Endothelial cell of umbilical vein (primary cell): Measurements from ENCODE around the gene FHDC1. TPM values are rescaled to one million over a fixed set of nuclear protein-coding genes. Genes with fewer than 3 reads are reported as not detected.

Experiments used
- BruUV-seq: library from RNA; stranded (reverse); fragments of 400-500 nt; replicated peaks from 2 replicates; lab custom pipeline; 2021; lab: Mats Ljungman, UMichigan
- CTCF ChIA-PET: fragments of 300-600, 350-600 bp; sonication (Branson Sonifier 250); formaldehyde crosslinking; loops from one replicate; lab custom pipeline; 2021; ENCODE audit warnings: antibody characterized with exemption, inconsistent platforms; lab: Charles Lee
- POLR2A ChIA-PET: fragments of 300-600, 350-600 bp; sonication (Branson Sonifier 250); formaldehyde crosslinking; loops from one replicate; lab custom pipeline; 2021; ENCODE audit warnings: antibody characterized with exemption, inconsistent platforms; lab: Charles Lee
- DNase-seq: peaks from one replicate; pipeline ENCODE4 v3.0.0-alpha.2; 2011; ENCODE audit warnings: low read depth, low spot score
- FAIRE-seq: peaks from 2 replicates; lab custom pipeline; 2011; peaks lifted over from hg19 to GRCh38; lab: Jason Lieb, UNC
- H2AFZ ChIP-seq: 2 replicates; pipeline ENCODE4 v1.6.0; 2012; ENCODE audit warnings: low read depth, low read length, control low read depth, inconsistent platforms
- H3K27ac ChIP-seq: 2 replicates; pipeline ENCODE4 v1.5.1; 2011; ENCODE audit warnings: low read depth, mild to moderate bottlenecking, control low read depth, low read length, moderate library complexity; ENCODE audit not compliant: insufficient read depth
- H3K27me3 ChIP-seq, 2 experiments: 2 replicates each; pipeline versions ENCODE4 v1.6.0 to v1.6.1; 2011; ENCODE audit warnings: low read length in 2 of 2, mixed read lengths in 1 of 2; ENCODE audit not compliant: control insufficient read depth in 2 of 2, insufficient read depth in 2 of 2
- H3K36me3 ChIP-seq, 2 experiments: 2 replicates in 1 of 2; 3 replicates in 1 of 2; pipeline ENCODE4 v1.5.1; 2011; ENCODE audit warnings: low read length in 2 of 2, mild to moderate bottlenecking in 1 of 2, moderate library complexity in 1 of 2; ENCODE audit not compliant: control insufficient read depth in 2 of 2, insufficient read depth in 2 of 2; ENCODE audit errors: extremely low read depth in 1 of 2
- H3K4me1 ChIP-seq: 3 replicates; pipeline ENCODE4 v1.5.1; 2011; ENCODE audit warnings: mild to moderate bottlenecking, low read length; ENCODE audit not compliant: control insufficient read depth, insufficient read depth; ENCODE audit errors: extremely low read depth
- H3K4me2 ChIP-seq: 2 replicates; pipeline ENCODE4 v1.6.1; 2011; ENCODE audit warnings: low read length, control low read depth, mixed read lengths; ENCODE audit not compliant: insufficient read depth
- H3K4me3 ChIP-seq, 3 experiments: fragments of 200-600 bp in 1 of 3; sonication (generic), shearing (Covaris generic) in 1 of 3; replicated peaks in 1 of 3; 2 replicates each; pipeline ENCODE4 v1.5.1; 2011 to 2016; ENCODE audit warnings: control low read depth in 3 of 3, low read length in 3 of 3, mild to moderate bottlenecking in 2 of 3, inconsistent platforms in 1 of 3, low read depth in 1 of 3, moderate library complexity in 1 of 3; ENCODE audit not compliant: insufficient read depth in 1 of 3
- H3K79me2 ChIP-seq: 2 replicates; pipeline ENCODE4 v1.6.0; 2012; ENCODE audit warnings: low read length, inconsistent platforms; ENCODE audit not compliant: control insufficient read depth, insufficient read depth
- H3K9ac ChIP-seq: replicated peaks from 2 replicates; pipeline ENCODE3; 2011; ENCODE audit warnings: low read length, control low read depth; ENCODE audit not compliant: insufficient read depth; ENCODE audit errors: extremely low read depth
- H3K9me1 ChIP-seq: replicated peaks from 3 replicates; pipeline ENCODE4 v1.6.0; 2011; ENCODE audit warnings: mild to moderate bottlenecking, low read length; ENCODE audit not compliant: control insufficient read depth, insufficient read depth; ENCODE audit errors: extremely low read depth
- H3K9me3 ChIP-seq: replicated peaks from 2 replicates; pipeline ENCODE4 v1.5.1; 2012; ENCODE audit warnings: low read length, inconsistent platforms; ENCODE audit not compliant: control insufficient read depth, insufficient read depth
- H4K20me1 ChIP-seq: replicated peaks from 2 replicates; pipeline ENCODE3; 2011; ENCODE audit warnings: mild to moderate bottlenecking, low read length; ENCODE audit not compliant: control insufficient read depth, insufficient read depth; ENCODE audit errors: extremely low read depth
- CTCF ChIP-seq, 2 donors: IDR thresholded peaks; 1 replicate in 1 of 2; 2 replicates in 1 of 2; pipeline ENCODE4 v1.5.1; 2011; ENCODE audit warnings: low read length in 2 of 2, mild to moderate bottlenecking in 2 of 2, moderate library complexity in 2 of 2, control low read depth in 1 of 2, inconsistent platforms in 1 of 2, low read depth in 1 of 2; ENCODE audit not compliant: insufficient read depth in 1 of 2; ENCODE audit errors: extremely low read depth in 1 of 2
- EZH2 ChIP-seq: IDR thresholded peaks from 2 replicates; pipeline ENCODE4 v1.6.1; 2012; ENCODE audit warnings: borderline replicate concordance, low read depth, mild to moderate bottlenecking, moderate library complexity, low read length, inconsistent platforms; ENCODE audit not compliant: severe bottlenecking
- FOS ChIP-seq: IDR thresholded peaks from 2 replicates; pipeline ENCODE4 v1.6.1; 2011; ENCODE audit warnings: mild to moderate bottlenecking, low read length, moderate library complexity, borderline replicate concordance; ENCODE audit not compliant: insufficient read depth
- GATA2 ChIP-seq: IDR thresholded peaks from 2 replicates; pipeline ENCODE4 v1.7.0; 2011; ENCODE audit warnings: low read depth, mild to moderate bottlenecking, moderate library complexity, mixed read lengths, low read length; ENCODE audit not compliant: insufficient read length, insufficient read depth
- JUN ChIP-seq: IDR thresholded peaks from 2 replicates; pipeline ENCODE4 v1.6.1; 2011; ENCODE audit warnings: borderline replicate concordance, low read depth; ENCODE audit not compliant: insufficient read length, insufficient read depth
- MAX ChIP-seq: IDR thresholded peaks from 2 replicates; pipeline ENCODE4 v1.6.1; 2011; ENCODE audit not compliant: insufficient read depth, insufficient read length
- MYC ChIP-seq: IDR thresholded peaks from one replicate; pipeline ENCODE4 v1.6.1; 2011; ENCODE audit warnings: mild to moderate bottlenecking, low read depth, low read length
- POLR2A ChIP-seq: IDR thresholded peaks from 2 replicates; pipeline ENCODE4 v1.6.1; 2012; ENCODE audit warnings: low read depth, mild to moderate bottlenecking, control low read depth, low read length
- POLR2AphosphoS5 ChIP-seq: IDR thresholded peaks from 2 replicates; pipeline ENCODE4 v1.6.1; 2012; ENCODE audit warnings: low read depth, mild to moderate bottlenecking, control low read depth, low read length, moderate library complexity; ENCODE audit not compliant: insufficient read depth
- dilution Hi-C: fragments of 300-500 bp; cut with MboI; formaldehyde crosslinking; loops from one replicate; pipeline ENCODE4 v1.15.0; 2019; ENCODE audit warnings: low sequenced_read_pairs; ENCODE audit not compliant: extremely low pct_ligation_motif_present
- intact Hi-C: fragments of 100-400 bp; cut with micrococcal nuclease; formaldehyde crosslinking; loops from one replicate; pipeline ENCODE4 v1.10.0; 2022
- polyA plus RNA-seq, 4 experiments: library from polyadenylated mRNA; depleted of rRNA in 3 of 4; stranded (reverse) in 3 of 4; unstranded in 1 of 4; fragments of >200 nt; gene quantifications; 2 replicates each; pipeline versions ENCODE4 v1.2.1 to v1.2.3, GENCODE V29; 2011 to 2012; ENCODE audit warnings: missing spikeins in 1 of 4
- total RNA-seq: library from RNA; stranded (reverse); gene quantifications from 2 replicates; pipeline ENCODE4 v1.2.3, GENCODE V29; 2021

FHDC1 gene
- total and polyA plus RNA-seq, 2 donors (not counting 3 experiments of a cell fraction or from before 2014, with no cell fraction given): 0.03 to 0.18 TPM

- Histone ChIP-seq H3K4me2 (no peak overlapping the region), H4K20me1 (no peaks in the 10 kb centered on the region), H2AFZ (no peak overlapping the region), H3K9me1 (peaks cover 3% of the 10 kb centered on the region), H3K4me3 (no peak overlapping the region), H3K9ac (no peak overlapping the region), H3K27ac (no peak overlapping the region), H3K27me3 (no peaks in the 10 kb centered on the region), H3K9me3 (no peaks in the 10 kb centered on the region), H3K36me3 (no peaks in the 10 kb centered on the region), H3K4me1 (no peaks in the 10 kb centered on the region), H3K79me2 (no peaks in the 10 kb centered on the region)
- FAIRE-seq (no peak), DNase-seq (no peak)
- TF ChIP-seq EZH2: no peak
- no peak for TF ChIP-seq POLR2A
- TF ChIP-seq JUN: no peak
- no peak for TF ChIP-seq GATA2
- TF ChIP-seq FOS: no peak
- TF ChIP-seq POLR2AphosphoS5: no peak
- no peak for TF ChIP-seq MAX
- TF ChIP-seq CTCF (IDR thresholded peaks at IDR 0.05; ENCODE audit: extremely low read depth in 1 of 2, insufficient read depth in 1 of 2, low read depth in 1 of 2, low read length in 2 of 2): no peak
- TF ChIP-seq MYC: no peak
- no TSS peak for BruUV-seq
- POLR2A ChIA-PET: no interaction called here
- dilution Hi-C loops (no loop called here), intact Hi-C loops (no loop called here)
- CTCF ChIA-PET: no interaction called here
Measured at GRCh38 chr4:152989554-152989970, 53.4 kb downstream of the FHDC1 start.
